ENCODE data around the gene C5orf15. TPM values are rescaled to one million over a fixed set of nuclear protein-coding genes. Genes with fewer than 3 reads are reported as not detected.
A peak's percentile ranks its signal among the peaks of the same experiment; 100 is the strongest.
"Not testable (repeated sequence)": the region's sequence is repeated elsewhere in the genome, so short reads cannot be mapped to it uniquely, and the experiment has no call there.

The C5orf15 gene
- total RNA-seq, 1 donor from 2014 or later: 43.3 TPM

- Histone ChIP-seq H3K27ac (ENCODE audit: low read depth, low read length) (no peak overlapping the region), H3K4me3 (ENCODE audit: low read length in 3 of 3) (no peak overlapping the region), H3K4me1 (ENCODE audit: control insufficient read depth in 3 of 3, insufficient read depth in 3 of 3, low read length in 3 of 3) (peaks cover 20 to 41% (median 28%) of the 10 kb centered on the region in 3 donors)
These were observed 10.5 kb upstream of the C5orf15 start for GRCh38 chr5:133978943-133979342.

GRCh38 chr5:133977858-133978257 is 9.4 kb upstream of the C5orf15 start:
- peak overlapping the region; percentile 46 for H3K27ac ChIP-seq (ENCODE audit: low read depth, low read length)
- H3K4me1 ChIP-seq (ENCODE audit: control insufficient read depth in 3 of 3, insufficient read depth in 3 of 3, low read length in 3 of 3): peaks cover 20 to 36% (median 28%) of the 10 kb centered on the region in 3 donors
- no peaks in the 10 kb centered on the region for H3K9me3 ChIP-seq (ENCODE audit: control insufficient read depth in 3 of 3, low read length in 3 of 3)
- peaks cover 38 to 51% (median 40%) of the 10 kb centered on the region in 3 donors for H3K36me3 ChIP-seq (ENCODE audit: control insufficient read depth in 3 of 3, insufficient read depth in 3 of 3, low read length in 3 of 3)
- H3K9ac ChIP-seq (ENCODE audit: low read depth in 1 of 3, low read length in 3 of 3): peak overlapping the region in 1 of 3 donors; percentile 35
- no peaks in the 10 kb centered on the region for H3K27me3 ChIP-seq (ENCODE audit: control insufficient read depth in 3 of 3, insufficient read depth in 3 of 3, low read length in 3 of 3)
- no peak overlapping the region for H3K4me3 ChIP-seq (ENCODE audit: low read length in 3 of 3)

More at GRCh38 chr5:133978943-133979342, 10.5 kb upstream of the C5orf15 start:
- Histone ChIP-seq H3K9me3 (ENCODE audit: control insufficient read depth in 3 of 3, low read length in 3 of 3) (no peaks in the 10 kb centered on the region), H3K9ac (ENCODE audit: low read depth in 1 of 3, low read length in 3 of 3) (peak overlapping the region in 1 of 3 donors; percentile 12), H3K36me3 (ENCODE audit: control insufficient read depth in 3 of 3, insufficient read depth in 3 of 3, low read length in 3 of 3) (peaks cover 33 to 46% (median 36%) of the 10 kb centered on the region in 3 donors), H3K27me3 (ENCODE audit: control insufficient read depth in 3 of 3, insufficient read depth in 3 of 3, low read length in 3 of 3) (no peaks in the 10 kb centered on the region)

- H3K4me1 ChIP-seq (ENCODE audit: control insufficient read depth in 3 of 3, insufficient read depth in 3 of 3, low read length in 3 of 3): peaks cover 20 to 36% (median 28%) of the 10 kb centered on the region in 3 donors
- H3K9ac ChIP-seq (ENCODE audit: low read depth in 1 of 3, low read length in 3 of 3): peak overlapping the region in 1 of 3 donors; percentile 35
- no peaks in the 10 kb centered on the region for H3K9me3 ChIP-seq (ENCODE audit: control insufficient read depth in 3 of 3, low read length in 3 of 3)
- no peak overlapping the region for H3K4me3 ChIP-seq (ENCODE audit: low read length in 3 of 3)
- no peaks in the 10 kb centered on the region for H3K27me3 ChIP-seq (ENCODE audit: control insufficient read depth in 3 of 3, insufficient read depth in 3 of 3, low read length in 3 of 3)
- peak overlapping the region; percentile 46 for H3K27ac ChIP-seq (ENCODE audit: low read depth, low read length)
- H3K36me3 ChIP-seq (ENCODE audit: control insufficient read depth in 3 of 3, insufficient read depth in 3 of 3, low read length in 3 of 3): peaks cover 41 to 54% (median 42%) of the 10 kb centered on the region in 3 donors
These were observed 8.8 kb upstream of the C5orf15 start for GRCh38 chr5:133977161-133977787.

- Histone ChIP-seq H3K4me1 (ENCODE audit: control insufficient read depth in 3 of 3, insufficient read depth in 3 of 3, low read length in 3 of 3) (peaks cover 11 to 21% (median 14%) of the 10 kb centered on the region in 3 donors), H3K36me3 (ENCODE audit: control insufficient read depth in 3 of 3, insufficient read depth in 3 of 3, low read length in 3 of 3) (peaks cover 34 to 54% (median 38%) of the 10 kb centered on the region in 3 donors)
- not testable (repeated sequence) for H3K4me3 ChIP-seq (ENCODE audit: low read length in 3 of 3); H3K27ac ChIP-seq (ENCODE audit: low read depth, low read length); H3K27me3 ChIP-seq (ENCODE audit: control insufficient read depth in 3 of 3, insufficient read depth in 3 of 3, low read length in 3 of 3); H3K9me3 ChIP-seq (ENCODE audit: control insufficient read depth in 3 of 3, low read length in 3 of 3); H3K9ac ChIP-seq (ENCODE audit: low read depth in 1 of 3, low read length in 3 of 3)
These were observed 7.1 kb upstream of the C5orf15 start for GRCh38 chr5:133975546-133975945.

- no peaks in the 10 kb centered on the region for H3K9me3 ChIP-seq (ENCODE audit: control insufficient read depth in 3 of 3, low read length in 3 of 3)
- no peak overlapping the region for H3K9ac ChIP-seq (ENCODE audit: low read depth in 1 of 3, low read length in 3 of 3)
- H3K27ac ChIP-seq (ENCODE audit: low read depth, low read length): no peak overlapping the region
- H3K27me3 ChIP-seq (ENCODE audit: control insufficient read depth in 3 of 3, insufficient read depth in 3 of 3, low read length in 3 of 3): no peaks in the 10 kb centered on the region
- peaks cover 34 to 50% (median 38%) of the 10 kb centered on the region in 3 donors for H3K36me3 ChIP-seq (ENCODE audit: control insufficient read depth in 3 of 3, insufficient read depth in 3 of 3, low read length in 3 of 3)
- peaks cover 7 to 18% (median 11%) of the 10 kb centered on the region in 3 donors for H3K4me1 ChIP-seq (ENCODE audit: control insufficient read depth in 3 of 3, insufficient read depth in 3 of 3, low read length in 3 of 3)
- H3K4me3 ChIP-seq (ENCODE audit: low read length in 3 of 3): no peak overlapping the region
These were observed 5.7 kb upstream of the C5orf15 start for GRCh38 chr5:133974142-133974541.

GRCh38 chr5:133970325-133970909 is 2.0 kb upstream of the C5orf15 start:
- Histone ChIP-seq H3K9me3 (ENCODE audit: control insufficient read depth in 3 of 3, low read length in 3 of 3) (no peaks in the 10 kb centered on the region), H3K4me1 (ENCODE audit: control insufficient read depth in 3 of 3, insufficient read depth in 3 of 3, low read length in 3 of 3) (peaks cover 9 to 21% (median 16%) of the 10 kb centered on the region in 3 donors), H3K4me3 (ENCODE audit: low read length in 3 of 3) (no peak overlapping the region), H3K27me3 (ENCODE audit: control insufficient read depth in 3 of 3, insufficient read depth in 3 of 3, low read length in 3 of 3) (no peaks in the 10 kb centered on the region), H3K9ac (ENCODE audit: low read depth in 1 of 3, low read length in 3 of 3) (no peak overlapping the region), H3K27ac (ENCODE audit: low read depth, low read length) (no peak overlapping the region), H3K36me3 (ENCODE audit: control insufficient read depth in 3 of 3, insufficient read depth in 3 of 3, low read length in 3 of 3) (peaks cover 23 to 32% (median 31%) of the 10 kb centered on the region in 3 donors)

GRCh38 chr5:133969654-133970324 is 1.4 kb upstream of the C5orf15 start:
- H3K9ac ChIP-seq (ENCODE audit: low read depth in 1 of 3, low read length in 3 of 3): no peak overlapping the region
- peaks cover 18 to 26% (median 25%) of the 10 kb centered on the region in 3 donors for H3K36me3 ChIP-seq (ENCODE audit: control insufficient read depth in 3 of 3, insufficient read depth in 3 of 3, low read length in 3 of 3)
- no peaks in the 10 kb centered on the region for H3K9me3 ChIP-seq (ENCODE audit: control insufficient read depth in 3 of 3, low read length in 3 of 3)
- no peak overlapping the region for H3K4me3 ChIP-seq (ENCODE audit: low read length in 3 of 3)
- peak overlapping the region; percentile 97 for H3K27ac ChIP-seq (ENCODE audit: low read depth, low read length)
- H3K4me1 ChIP-seq (ENCODE audit: control insufficient read depth in 3 of 3, insufficient read depth in 3 of 3, low read length in 3 of 3): peaks cover 9 to 21% (median 16%) of the 10 kb centered on the region in 3 donors
- no peaks in the 10 kb centered on the region for H3K27me3 ChIP-seq (ENCODE audit: control insufficient read depth in 3 of 3, insufficient read depth in 3 of 3, low read length in 3 of 3)

GRCh38 chr5:133967698-133968203 is 674 bp downstream of the C5orf15 start:
- H3K9me3 ChIP-seq (ENCODE audit: control insufficient read depth in 3 of 3, low read length in 3 of 3): no peaks in the 10 kb centered on the region
- H3K27me3 ChIP-seq (ENCODE audit: control insufficient read depth in 3 of 3, insufficient read depth in 3 of 3, low read length in 3 of 3): no peaks in the 10 kb centered on the region
- H3K27ac ChIP-seq (ENCODE audit: low read depth, low read length): peak overlapping the region; percentile 97
- H3K4me1 ChIP-seq (ENCODE audit: control insufficient read depth in 3 of 3, insufficient read depth in 3 of 3, low read length in 3 of 3): peaks cover 9 to 22% (median 16%) of the 10 kb centered on the region in 3 donors
- peaks cover 2 to 7% (median 7%) of the 10 kb centered on the region in 3 donors for H3K36me3 ChIP-seq (ENCODE audit: control insufficient read depth in 3 of 3, insufficient read depth in 3 of 3, low read length in 3 of 3)
- H3K9ac ChIP-seq (ENCODE audit: low read depth in 1 of 3, low read length in 3 of 3): peak overlapping the region; percentile 94 to 99 (median 98)
- peak overlapping the region; percentile 97 to 98 (median 97) for H3K4me3 ChIP-seq (ENCODE audit: low read length in 3 of 3)

- peak overlapping the region in 2 of 3 donors; percentile 94 to 99 for H3K9ac ChIP-seq (ENCODE audit: low read depth in 1 of 3, low read length in 3 of 3)
- H3K4me3 ChIP-seq (ENCODE audit: low read length in 3 of 3): peak overlapping the region in 2 of 3 donors; percentile 97 to 98
These were observed 1.3 kb downstream of the C5orf15 start for GRCh38 chr5:133967124-133967523.

More at GRCh38 chr5:133967124-133967523, 1.3 kb downstream of the C5orf15 start:
- Histone ChIP-seq H3K36me3 (ENCODE audit: control insufficient read depth in 3 of 3, insufficient read depth in 3 of 3, low read length in 3 of 3) (peaks cover 0 to 5% (median 4%) of the 10 kb centered on the region in 3 donors), H3K9me3 (ENCODE audit: control insufficient read depth in 3 of 3, low read length in 3 of 3) (no peaks in the 10 kb centered on the region), H3K27ac (ENCODE audit: low read depth, low read length) (peak overlapping the region; percentile 97), H3K27me3 (ENCODE audit: control insufficient read depth in 3 of 3, insufficient read depth in 3 of 3, low read length in 3 of 3) (no peaks in the 10 kb centered on the region), H3K4me1 (ENCODE audit: control insufficient read depth in 3 of 3, insufficient read depth in 3 of 3, low read length in 3 of 3) (peaks cover 9 to 28% (median 16%) of the 10 kb centered on the region in 3 donors)

All from skeletal muscle tissue (tissue), 4 donors.